OCI-LY7 (cell line): ENCODE measurements around the gene SDHAF3. TPM values are rescaled to one million over a fixed set of nuclear protein-coding genes. Genes with fewer than 3 reads are reported as not detected.
"Not testable (repeated sequence)": the region's sequence is repeated elsewhere in the genome, so short reads cannot be mapped to it uniquely, and the experiment has no call there.

Source experiments
- BruUV-seq: library from RNA; stranded (reverse); fragments of 400-500 nt; replicated peaks from 2 replicates; lab custom pipeline; 2021; lab: Mats Ljungman, UMichigan
- CTCF ChIA-PET: fragments of 300-600 bp; sonication (Branson Sonifier 250); formaldehyde crosslinking; loops from one replicate; lab custom pipeline; 2022; ENCODE audit warnings: antibody characterized with exemption; ENCODE audit not compliant: unreplicated experiment; lab: Charles Lee
- POLR2A ChIA-PET: fragments of 300-600 bp; sonication (Branson Sonifier 250); formaldehyde crosslinking; loops from one replicate; lab custom pipeline; 2022; ENCODE audit warnings: antibody characterized with exemption; lab: Charles Lee
- DNase-seq: peaks from one replicate; pipeline ENCODE4 v3.0.0-alpha.2; 2015; ENCODE audit warnings: low spot score
- H2AFZ ChIP-seq: fragments of 200-600 bp; sonication (generic), shearing (Covaris generic); 2 replicates; pipeline ENCODE4 v1.6.1; 2014; ENCODE audit warnings: mild to moderate bottlenecking, antibody characterized with exemption, low read length, moderate library complexity
- H3K27ac ChIP-seq: fragments of 200-600 bp; sonication (generic); 2 replicates; pipeline ENCODE4 v1.5.1; 2014; ENCODE audit warnings: mixed run types, low read depth, mild to moderate bottlenecking, moderate library complexity, low read length, inconsistent platforms; ENCODE audit not compliant: poor library complexity, severe bottlenecking
- H3K36me3 ChIP-seq: fragments of 200-600 bp; sonication (generic); 2 replicates; pipeline ENCODE4 v1.6.1; 2014; ENCODE audit warnings: mild to moderate bottlenecking, antibody characterized with exemption, low read length, moderate library complexity, mixed read lengths; ENCODE audit not compliant: insufficient read depth
- H3K4me1 ChIP-seq: fragments of 200-600 bp; sonication (generic); 2 replicates; pipeline ENCODE4 v1.5.1; 2014; ENCODE audit warnings: mild to moderate bottlenecking, low read length; ENCODE audit not compliant: insufficient read depth, poor library complexity, severe bottlenecking
- H3K4me2 ChIP-seq: fragments of 200-600 bp; sonication (generic); 2 replicates; pipeline ENCODE4 v1.6.1; 2014; ENCODE audit warnings: mild to moderate bottlenecking, low read length
- H3K4me3 ChIP-seq: fragments of 200-600 bp; sonication (generic); 2 replicates; pipeline ENCODE4 v1.5.1; 2014; ENCODE audit warnings: mild to moderate bottlenecking, low read depth, low read length; ENCODE audit not compliant: poor library complexity, severe bottlenecking
- H3K79me2 ChIP-seq: fragments of 200-600 bp; sonication (generic); 2 replicates; pipeline ENCODE4 v1.6.1; 2016; ENCODE audit warnings: low read depth, mild to moderate bottlenecking, low read length, moderate library complexity, mixed read lengths; ENCODE audit not compliant: insufficient read depth
- H3K9me2 ChIP-seq: fragments of 200-600 bp; sonication (generic); 2 replicates; pipeline ENCODE4 v1.6.1; 2016; ENCODE audit warnings: mild to moderate bottlenecking, low read length, mixed read lengths; ENCODE audit not compliant: insufficient read depth
- H3K9me3 ChIP-seq: fragments of 200-600 bp; sonication (generic); 2 replicates; pipeline ENCODE4 v1.6.1; 2014; ENCODE audit warnings: mild to moderate bottlenecking, mixed run types, low read length, mixed read lengths
- H4K20me1 ChIP-seq: fragments of 200-600 bp; sonication (generic); 2 replicates; pipeline ENCODE4 v1.6.1; 2014; ENCODE audit warnings: mild to moderate bottlenecking, antibody characterized with exemption, low read length, moderate library complexity, mixed read lengths; ENCODE audit not compliant: insufficient read depth
- CTCF ChIP-seq: fragments of 200-600 bp; sonication (generic); conservative IDR thresholded peaks from 2 replicates; pipeline ENCODE4 v1.5.1; 2014; ENCODE audit warnings: mild to moderate bottlenecking, antibody characterized with exemption, low read length, moderate library complexity, mixed read lengths
- EZH2phosphoT487 ChIP-seq: fragments of 200-600 bp; sonication (generic); IDR thresholded peaks from 2 replicates; pipeline ENCODE4 v1.6.1; 2018; ENCODE audit warnings: low read depth, borderline replicate concordance, mild to moderate bottlenecking, mixed run types, antibody characterized with exemption, low read length, moderate library complexity, mixed read lengths
- intact Hi-C: fragments of 100-400 bp; cut with micrococcal nuclease; formaldehyde crosslinking; loops from one replicate; pipeline ENCODE4 v1.10.0; 2022; ENCODE audit not compliant: unreplicated experiment
- total RNA-seq, 2 experiments: library from RNA; depleted of rRNA in 1 of 2; stranded (reverse); fragments of >200 nt in 1 of 2; shearing (Covaris generic) in 1 of 2; gene quantifications; 2 replicates each; pipeline ENCODE4 v1.2.3, GENCODE V29; 2014 to 2022

The SDHAF3 gene
- total RNA-seq, 2 experiments from 2014 or later: 27.9 to 30.6 TPM

GRCh38 chr7:97118306-97118917 lies 914 bp downstream of the SDHAF3 start:
- H3K36me3 ChIP-seq: peaks cover 27% of the 10 kb centered on the region
- intact Hi-C loops: loop anchor here (5.0 to 10.0 kb wide), 3 partner anchors 414 to 1134 kb away; partner anchors contain the start of genes SEM1 and TECPR1
- TF ChIP-seq EZH2phosphoT487: no peak
- TF ChIP-seq CTCF: no peak
- peaks cover 52% of the 10 kb centered on the region for H3K79me2 ChIP-seq
- peak overlapping the region; percentile 78 for H3K4me3 ChIP-seq
- no TSS peak for BruUV-seq
- no peaks in the 10 kb centered on the region for H3K9me2 ChIP-seq
- H3K9me3 ChIP-seq: peaks cover 14% of the 10 kb centered on the region; the same call in 1 of the 2 replicates
- peak overlapping the region; percentile 96; the same call in 1 of the 2 replicates for H2AFZ ChIP-seq
- DNase-seq: peak; percentile 32
- POLR2A ChIA-PET: interaction anchor here (0.7 to 1.9 kb wide), 9 partner anchors 8 to 1918 kb away, joined by 3 to 7 read pairs (median 4); partner anchors contain the start of gene ASNS
- H3K4me2 ChIP-seq: peak overlapping the region; percentile 87
- H3K4me1 ChIP-seq: peaks cover 28% of the 10 kb centered on the region
- peak overlapping the region; percentile 76 for H3K27ac ChIP-seq
- H4K20me1 ChIP-seq: no peaks in the 10 kb centered on the region
- CTCF ChIA-PET: interaction anchor here (0.5 to 1.6 kb wide), 2 partner anchors 8 to 56 kb away, joined by 3 to 9 read pairs; no protein-coding TSS in a partner anchor

- no peaks in the 10 kb centered on the region for H3K9me2 ChIP-seq
- no peaks in the 10 kb centered on the region for H4K20me1 ChIP-seq
- H3K79me2 ChIP-seq: peaks cover 60% of the 10 kb centered on the region
- intact Hi-C loops: loop anchor here (5.0 to 10.0 kb wide), 3 partner anchors 415 to 1133 kb away; partner anchors contain the start of genes SEM1 and TECPR1
- no peak for TF ChIP-seq EZH2phosphoT487
- no TSS peak for BruUV-seq
- H3K9me3 ChIP-seq: peaks cover 14% of the 10 kb centered on the region; the same call in 1 of the 2 replicates
- H2AFZ ChIP-seq: no peak overlapping the region
- peaks cover 27% of the 10 kb centered on the region for H3K36me3 ChIP-seq
- peak overlapping the region; percentile 87 for H3K4me2 ChIP-seq
- peaks cover 28% of the 10 kb centered on the region for H3K4me1 ChIP-seq
- H3K4me3 ChIP-seq: peak overlapping the region; percentile 78
- POLR2A ChIA-PET: interaction anchor here (1.7 to 1.9 kb wide), 3 partner anchors 14 to 737 kb away, joined by 4 to 6 read pairs (median 4); no protein-coding TSS in a partner anchor
- CTCF ChIA-PET: interaction anchor here (1.6 kb wide), 1 partner anchor 54 kb away, joined by 3 read pairs; no protein-coding TSS in a partner anchor
- no peak overlapping the region for H3K27ac ChIP-seq
- DNase-seq: no peak
Measured at GRCh38 chr7:97119747-97120146, 2.2 kb downstream of the SDHAF3 start.

GRCh38 chr7:97120713-97121457 lies 3.4 kb downstream of the SDHAF3 start:
- Histone ChIP-seq H3K4me1 (peaks cover 27% of the 10 kb centered on the region), H3K9me3 (peaks cover 14% of the 10 kb centered on the region; the same call in 1 of the 2 replicates), H4K20me1 (no peaks in the 10 kb centered on the region), H3K27ac (no peak overlapping the region), H2AFZ (no peak overlapping the region), H3K4me3 (no peak overlapping the region), H3K79me2 (peaks cover 64% of the 10 kb centered on the region), H3K36me3 (peaks cover 29% of the 10 kb centered on the region), H3K4me2 (peak overlapping the region; percentile 15; the same call in 1 of the 2 replicates), H3K9me2 (no peaks in the 10 kb centered on the region)
- intact Hi-C loops: no loop called here
- no peak for TF ChIP-seq EZH2phosphoT487
- no peak for TF ChIP-seq CTCF
- DNase-seq: no peak
- POLR2A ChIA-PET: no interaction called here
- no TSS peak for BruUV-seq
- CTCF ChIA-PET: no interaction called here

GRCh38 chr7:97123115-97123514 lies 5.6 kb downstream of the SDHAF3 start:
- BruUV-seq, H3K9me2 ChIP-seq, DNase-seq, intact Hi-C loops, CTCF ChIA-PET, H3K9me3 ChIP-seq, H2AFZ ChIP-seq, H4K20me1 ChIP-seq, H3K4me3 ChIP-seq, H3K27ac ChIP-seq, H3K4me2 ChIP-seq: not testable (repeated sequence)
- Histone ChIP-seq H3K79me2 (peaks cover 70% of the 10 kb centered on the region), H3K4me1 (peaks cover 13% of the 10 kb centered on the region), H3K36me3 (peaks cover 47% of the 10 kb centered on the region)
- POLR2A ChIA-PET: interaction anchor here (0.6 to 1.1 kb wide), 2 partner anchors 57 to 108 kb away, joined by 3 to 4 read pairs; no protein-coding TSS in a partner anchor
